ENCODE results near the gene SKIC2.
A peak's percentile ranks its signal among the peaks of the same experiment; 100 is the strongest.

SKIC2 gene

DNA sequence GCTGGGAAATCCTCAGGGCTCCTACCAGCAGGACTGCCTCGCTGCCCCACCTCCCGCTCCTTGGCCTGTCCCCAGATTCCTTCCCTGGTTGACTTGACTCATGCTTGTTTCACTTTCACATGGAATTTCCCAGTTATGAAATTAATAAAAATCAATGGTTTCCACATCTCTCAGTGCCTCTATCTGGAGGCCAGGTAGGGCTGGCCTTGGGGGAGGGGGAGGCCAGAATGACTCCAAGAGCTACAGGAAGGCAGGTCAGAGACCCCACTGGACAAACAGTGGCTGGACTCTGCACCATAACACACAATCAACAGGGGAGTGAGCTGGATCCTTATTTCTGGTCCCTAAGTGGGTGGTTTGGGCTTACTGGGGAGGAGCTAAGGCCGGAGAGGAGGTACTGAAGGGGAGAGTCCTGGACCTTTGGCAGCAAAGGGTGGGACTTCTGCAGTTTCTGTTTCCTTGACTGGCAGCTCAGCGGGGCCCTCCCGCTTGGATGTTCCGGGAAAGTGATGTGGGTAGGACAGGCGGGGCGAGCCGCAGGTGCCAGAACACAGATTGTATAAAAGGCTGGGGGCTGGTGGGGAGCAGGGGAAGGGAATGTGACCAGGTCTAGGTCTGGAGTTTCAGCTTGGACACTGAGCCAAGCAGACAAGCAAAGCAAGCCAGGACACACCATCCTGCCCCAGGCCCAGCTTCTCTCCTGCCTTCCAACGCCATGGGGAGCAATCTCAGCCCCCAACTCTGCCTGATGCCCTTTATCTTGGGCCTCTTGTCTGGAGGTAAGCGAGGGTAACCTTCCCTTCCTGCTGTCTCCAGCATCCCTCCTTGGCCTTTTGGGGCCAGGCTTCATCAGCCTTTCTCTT, 13.2 kb upstream of the SKIC2 start, which contains the start of gene CFB:
Gene CFB, plus strand, starts transcription at position 589 of the 863 bp plus-strand sequence. Its CDS starts 127 bp downstream, at position 716.
- DNase-seq: peak; percentile 91

- no peak for DNase-seq
Observed at GRCh38 chr6:31946370-31946885, 12.5 kb upstream of the SKIC2 start.

- no peak for DNase-seq
Observed at GRCh38 chr6:31947070-31947675, 11.8 kb upstream of the SKIC2 start.

- no peak for DNase-seq
Observed at GRCh38 chr6:31947864-31948263, 11.1 kb upstream of the SKIC2 start.

- no peak for DNase-seq
Observed at GRCh38 chr6:31948306-31948705, 10.7 kb upstream of the SKIC2 start.

DNA sequence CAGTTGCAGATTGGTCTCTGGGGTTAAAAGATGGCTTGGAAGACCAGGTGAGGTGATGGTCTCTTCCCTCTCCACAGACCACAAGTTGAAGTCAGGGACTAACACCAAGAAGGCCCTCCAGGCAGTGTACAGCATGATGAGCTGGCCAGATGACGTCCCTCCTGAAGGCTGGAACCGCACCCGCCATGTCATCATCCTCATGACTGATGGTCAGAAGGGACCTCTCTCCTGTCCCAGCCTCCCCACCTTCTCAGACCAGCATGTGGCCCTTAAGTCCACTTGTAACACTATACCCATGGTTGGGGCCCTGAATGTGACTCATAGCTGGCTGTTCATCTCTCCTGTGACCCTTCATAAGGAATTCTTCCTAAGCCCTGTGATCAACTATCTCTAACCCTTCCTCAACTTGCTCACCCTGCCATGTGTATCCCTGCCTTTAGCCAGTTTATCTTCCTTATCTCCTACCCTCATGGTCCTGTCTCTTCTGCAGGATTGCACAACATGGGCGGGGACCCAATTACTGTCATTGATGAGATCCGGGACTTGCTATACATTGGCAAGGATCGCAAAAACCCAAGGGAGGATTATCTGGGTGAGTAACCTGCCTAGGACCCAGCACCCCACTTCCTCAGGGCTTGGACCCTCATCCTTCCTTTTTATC, 10.1 kb upstream of the SKIC2 start:
- peak; percentile 55 for DNase-seq

GRCh38 chr6:31949926-31950548, 8.9 kb upstream of the SKIC2 start:
- DNase-seq: no peak

DNA sequence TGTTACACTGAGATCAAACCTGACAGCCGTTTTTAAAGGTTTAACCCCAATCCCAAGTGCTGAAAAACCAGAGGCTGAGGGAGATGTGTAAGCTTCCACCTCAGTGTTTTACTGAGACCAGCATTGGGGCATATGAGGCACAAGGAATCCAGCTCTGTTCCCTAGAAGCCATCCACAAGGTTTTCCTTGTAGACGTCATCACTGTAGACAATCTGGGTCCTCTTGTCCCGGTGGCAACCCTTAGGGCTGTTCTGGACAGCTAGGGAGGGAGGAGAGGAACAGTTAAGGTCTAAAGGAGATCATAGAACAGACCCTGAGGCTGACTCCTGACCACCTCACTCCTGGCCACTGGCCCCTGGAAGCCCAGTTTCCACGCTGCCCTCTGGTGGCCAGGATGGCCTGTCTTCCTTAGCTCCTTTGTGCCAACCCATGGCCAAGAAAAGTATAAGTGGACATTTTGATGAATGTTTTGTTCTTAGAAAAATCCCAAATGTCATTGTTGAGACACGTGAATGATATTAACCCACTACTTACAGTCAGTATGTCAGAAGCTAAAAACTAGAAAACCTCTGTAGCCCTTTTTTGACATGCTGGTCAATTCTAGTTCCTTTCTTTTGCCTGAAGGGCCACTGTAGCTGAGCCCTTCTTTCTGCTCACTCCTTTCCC, 6.7 kb upstream of the SKIC2 start:
- peak; percentile 57 for DNase-seq

DNA sequence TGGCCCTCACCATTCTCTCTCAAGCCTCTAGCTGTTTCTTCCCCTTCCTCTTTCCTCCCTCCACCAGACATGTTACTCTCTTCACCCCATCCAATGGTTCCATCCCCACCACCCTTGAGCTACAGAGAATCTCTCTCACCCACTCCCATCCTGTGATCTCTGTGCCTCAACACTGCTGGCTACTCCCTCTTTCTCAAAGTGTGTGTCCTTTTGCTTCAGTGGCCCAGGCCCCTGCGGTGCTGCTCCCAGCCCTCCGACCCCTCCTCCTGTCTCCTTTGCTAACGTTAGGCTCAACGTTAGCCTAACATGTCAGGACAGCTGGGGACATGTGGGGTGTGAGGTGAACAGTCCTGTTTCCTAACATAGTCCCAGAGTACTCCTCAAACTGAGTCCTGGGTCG, 6.1 kb upstream of the SKIC2 start:
- no peak for DNase-seq

GRCh38 chr6:31954511-31954910, 4.5 kb upstream of the SKIC2 start:
- no peak for DNase-seq

GRCh38 chr6:31956796-31957195, 2.2 kb upstream of the SKIC2 start:
- DNase-seq: no peak

GRCh38 chr6:31958412-31958740, 599 bp upstream of the SKIC2 start:
- no peak for DNase-seq

DNA sequence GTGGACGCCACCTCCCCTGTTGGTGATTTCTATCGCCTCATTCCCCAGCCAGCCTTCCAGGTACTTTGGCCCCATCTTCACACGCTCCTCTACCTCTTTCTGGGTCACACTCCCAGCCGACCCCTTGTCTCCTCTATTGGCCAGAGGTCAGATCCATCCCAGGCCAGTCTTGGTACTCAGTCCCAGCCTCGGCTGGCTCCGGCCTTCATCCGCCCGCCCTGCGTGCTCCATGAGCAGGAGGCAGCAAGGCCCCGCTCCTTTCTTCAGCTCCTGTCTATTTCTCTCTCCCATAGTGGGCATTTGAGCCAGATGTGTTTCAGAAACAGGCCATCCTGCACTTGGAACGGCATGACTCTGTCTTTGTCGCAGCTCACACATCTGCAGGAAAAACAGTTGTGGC, 2.6 kb downstream of the SKIC2 start:
- DNase-seq: no peak

DNA sequence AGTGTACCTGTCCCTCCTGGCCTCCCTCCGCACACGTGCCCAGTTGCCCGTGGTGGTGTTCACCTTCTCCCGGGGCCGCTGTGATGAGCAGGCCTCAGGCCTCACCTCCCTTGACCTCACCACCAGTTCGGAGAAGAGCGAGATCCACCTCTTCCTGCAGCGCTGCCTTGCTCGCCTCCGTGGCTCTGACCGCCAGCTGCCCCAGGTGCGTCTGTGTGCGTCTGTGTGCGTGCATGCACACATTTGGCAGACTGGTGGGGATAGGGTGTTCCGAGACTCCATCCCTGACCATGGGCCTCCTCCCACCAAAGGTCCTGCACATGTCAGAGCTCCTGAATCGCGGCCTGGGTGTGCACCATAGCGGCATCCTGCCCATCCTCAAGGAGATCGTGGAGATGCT, 4.9 kb downstream of the SKIC2 start:
- no peak for DNase-seq

- no peak for DNase-seq
Observed at GRCh38 chr6:31965700-31966099, 6.7 kb downstream of the SKIC2 start.

DNA sequence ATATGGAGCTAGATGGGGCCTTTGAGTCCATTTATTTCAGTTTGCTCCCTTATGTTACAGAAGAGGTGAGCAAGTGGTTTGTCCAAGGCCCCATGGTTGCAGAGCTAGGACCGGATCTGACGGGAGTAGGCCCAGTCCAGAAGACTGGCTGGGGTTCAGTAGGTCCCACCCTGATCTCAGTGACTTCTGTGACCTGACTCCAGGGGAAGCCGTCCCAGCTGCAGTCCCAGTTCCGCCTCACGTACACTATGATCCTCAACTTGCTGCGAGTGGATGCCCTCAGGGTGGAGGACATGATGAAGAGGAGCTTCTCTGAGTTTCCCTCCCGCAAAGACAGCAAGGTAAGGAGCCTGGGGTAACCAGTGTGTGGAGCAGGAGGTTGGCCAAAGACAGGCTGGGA, 7.5 kb downstream of the SKIC2 start:
- no peak for DNase-seq

- DNase-seq: no peak
Observed at GRCh38 chr6:31966997-31967925, 8.3 kb downstream of the SKIC2 start.

GRCh38 chr6:31967926-31968320, 8.9 kb downstream of the SKIC2 start:
- no peak for DNase-seq

- DNase-seq: no peak
Observed at GRCh38 chr6:31968326-31968725, 9.4 kb downstream of the SKIC2 start.

DNA sequence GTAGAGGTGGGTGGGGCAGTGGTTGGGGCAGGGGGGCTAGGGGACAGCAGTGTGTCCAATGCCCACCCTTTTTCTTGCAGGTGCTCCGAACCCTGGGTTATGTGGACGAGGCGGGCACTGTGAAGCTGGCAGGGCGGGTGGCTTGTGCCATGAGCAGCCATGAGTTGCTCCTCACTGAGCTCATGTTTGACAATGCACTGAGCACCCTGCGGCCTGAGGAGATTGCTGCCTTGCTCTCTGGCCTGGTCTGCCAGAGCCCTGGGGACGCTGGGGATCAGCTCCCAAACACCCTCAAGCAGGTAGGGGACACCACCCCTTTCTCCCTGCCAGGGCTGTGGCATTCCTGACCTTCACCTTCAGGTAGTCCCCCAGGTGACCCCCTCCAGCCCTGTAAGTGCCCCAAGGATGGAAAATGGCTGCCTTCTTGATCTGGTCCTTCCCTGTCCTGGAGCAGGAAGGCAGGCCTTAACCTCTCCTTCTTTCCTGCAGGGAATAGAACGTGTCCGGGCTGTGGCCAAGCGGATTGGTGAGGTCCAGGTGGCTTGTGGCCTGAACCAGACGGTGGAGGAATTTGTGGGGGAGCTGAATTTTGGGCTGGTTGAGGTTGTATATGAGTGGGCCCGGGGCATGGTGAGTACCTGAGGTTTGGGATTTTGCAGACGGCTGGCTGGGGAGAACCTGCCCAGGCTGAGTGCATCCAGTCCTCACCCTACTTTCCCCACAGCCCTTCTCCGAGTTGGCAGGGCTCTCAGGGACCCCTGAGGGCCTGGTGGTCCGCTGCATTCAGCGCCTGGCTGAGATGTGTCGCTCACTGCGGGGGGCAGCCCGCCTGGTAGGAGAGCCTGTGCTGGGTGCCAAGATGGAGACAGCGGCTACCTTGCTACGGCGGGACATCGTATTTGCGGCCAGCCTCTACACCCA, 10.1 kb downstream of the SKIC2 start:
- no peak for DNase-seq

All from HCEC 1CT (cell line).